Measurements from ENCODE around the gene CD248.

DNA sequence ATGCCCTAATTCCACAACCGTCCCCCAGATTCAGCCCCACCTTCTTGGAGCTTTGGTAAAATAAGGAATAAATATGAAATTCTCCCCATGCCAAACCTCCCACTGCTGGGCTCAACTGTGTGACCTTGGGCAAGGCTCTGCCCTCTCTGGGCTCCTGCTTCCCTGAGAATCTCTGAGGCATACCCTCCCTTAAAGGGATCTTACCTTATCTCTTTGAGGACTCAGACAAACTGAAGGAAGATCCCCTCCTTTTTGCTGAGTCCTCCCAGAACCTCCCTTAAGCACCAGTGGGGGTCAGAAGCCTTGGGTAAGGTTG is 2.7 kb downstream of the CD248 start:
- TF ChIP-seq POLR2A (IDR thresholded peaks at IDR 0.05): no peak
- TF ChIP-seq, protein P1, sequence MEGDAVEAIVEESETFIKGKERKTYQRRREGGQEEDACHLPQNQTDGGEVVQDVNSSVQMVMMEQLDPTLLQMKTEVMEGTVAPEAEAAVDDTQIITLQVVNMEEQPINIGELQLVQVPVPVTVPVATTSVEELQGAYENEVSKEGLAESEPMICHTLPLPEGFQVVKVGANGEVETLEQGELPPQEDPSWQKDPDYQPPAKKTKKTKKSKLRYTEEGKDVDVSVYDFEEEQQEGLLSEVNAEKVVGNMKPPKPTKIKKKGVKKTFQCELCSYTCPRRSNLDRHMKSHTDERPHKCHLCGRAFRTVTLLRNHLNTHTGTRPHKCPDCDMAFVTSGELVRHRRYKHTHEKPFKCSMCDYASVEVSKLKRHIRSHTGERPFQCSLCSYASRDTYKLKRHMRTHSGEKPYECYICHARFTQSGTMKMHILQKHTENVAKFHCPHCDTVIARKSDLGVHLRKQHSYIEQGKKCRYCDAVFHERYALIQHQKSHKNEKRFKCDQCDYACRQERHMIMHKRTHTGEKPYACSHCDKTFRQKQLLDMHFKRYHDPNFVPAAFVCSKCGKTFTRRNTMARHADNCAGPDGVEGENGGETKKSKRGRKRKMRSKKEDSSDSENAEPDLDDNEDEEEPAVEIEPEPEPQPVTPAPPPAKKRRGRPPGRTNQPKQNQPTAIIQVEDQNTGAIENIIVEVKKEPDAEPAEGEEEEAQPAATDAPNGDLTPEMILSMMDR (IDR thresholded peaks at IDR 0.05): no peak
- TF ChIP-seq EP300 (IDR thresholded peaks at IDR 0.05; ENCODE audit: low read depth): no peak
